ENCODE measurements around the gene GAMT. TPM values are rescaled to one million over a fixed set of nuclear protein-coding genes. Genes with fewer than 3 reads are reported as not detected.

The GAMT gene
- total and polyA plus RNA-seq, 2 experiments from 2014 or later: 121 to 170 TPM

- no peaks in the 10 kb centered on the region for H4K20me1 ChIP-seq (ENCODE audit: insufficient read depth, poor library complexity, severe bottlenecking)
- H3K4me2 ChIP-seq: no peak overlapping the region
- no peaks in the 10 kb centered on the region for H3K9me2 ChIP-seq (replicated peaks; ENCODE audit: insufficient read depth)
- TF ChIP-seq, protein P1, sequence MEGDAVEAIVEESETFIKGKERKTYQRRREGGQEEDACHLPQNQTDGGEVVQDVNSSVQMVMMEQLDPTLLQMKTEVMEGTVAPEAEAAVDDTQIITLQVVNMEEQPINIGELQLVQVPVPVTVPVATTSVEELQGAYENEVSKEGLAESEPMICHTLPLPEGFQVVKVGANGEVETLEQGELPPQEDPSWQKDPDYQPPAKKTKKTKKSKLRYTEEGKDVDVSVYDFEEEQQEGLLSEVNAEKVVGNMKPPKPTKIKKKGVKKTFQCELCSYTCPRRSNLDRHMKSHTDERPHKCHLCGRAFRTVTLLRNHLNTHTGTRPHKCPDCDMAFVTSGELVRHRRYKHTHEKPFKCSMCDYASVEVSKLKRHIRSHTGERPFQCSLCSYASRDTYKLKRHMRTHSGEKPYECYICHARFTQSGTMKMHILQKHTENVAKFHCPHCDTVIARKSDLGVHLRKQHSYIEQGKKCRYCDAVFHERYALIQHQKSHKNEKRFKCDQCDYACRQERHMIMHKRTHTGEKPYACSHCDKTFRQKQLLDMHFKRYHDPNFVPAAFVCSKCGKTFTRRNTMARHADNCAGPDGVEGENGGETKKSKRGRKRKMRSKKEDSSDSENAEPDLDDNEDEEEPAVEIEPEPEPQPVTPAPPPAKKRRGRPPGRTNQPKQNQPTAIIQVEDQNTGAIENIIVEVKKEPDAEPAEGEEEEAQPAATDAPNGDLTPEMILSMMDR (IDR thresholded peaks at IDR 0.05; ENCODE audit: poor library complexity): no peak
- no peak for DNase-seq (ENCODE audit: low spot score)
- no peak overlapping the region for H3K4me3 ChIP-seq
- H3K27ac ChIP-seq: no peak overlapping the region
- no peaks in the 10 kb centered on the region for H3K4me1 ChIP-seq (ENCODE audit: insufficient read depth)
- H3K36me3 ChIP-seq (replicated peaks; ENCODE audit: insufficient read depth, low read depth): peaks cover 3% of the 10 kb centered on the region
- H3K27me3 ChIP-seq: no peaks in the 10 kb centered on the region
- WGBS (ENCODE audit: low lambda C conversion rate, missing lambda C conversion rate): 88% methylated on average over 35 of the region's 35 CpGs
- H2AFZ ChIP-seq: no peak overlapping the region
- H3K79me2 ChIP-seq: no peaks in the 10 kb centered on the region
- no peaks in the 10 kb centered on the region for H3K9me3 ChIP-seq (ENCODE audit: low read depth)
Observed at GRCh38 chr19:1366899-1367870, 34.2 kb downstream of the GAMT start.

- DNase-seq (ENCODE audit: low spot score): no peak
- Histone ChIP-seq H3K9me2 (replicated peaks; ENCODE audit: insufficient read depth) (no peaks in the 10 kb centered on the region), H3K4me3 (no peak overlapping the region), H3K4me2 (no peak overlapping the region), H3K79me2 (no peaks in the 10 kb centered on the region), H4K20me1 (ENCODE audit: insufficient read depth, poor library complexity, severe bottlenecking) (no peaks in the 10 kb centered on the region), H3K36me3 (replicated peaks; ENCODE audit: insufficient read depth, low read depth) (no peaks in the 10 kb centered on the region), H3K9me3 (ENCODE audit: low read depth) (no peaks in the 10 kb centered on the region), H3K4me1 (ENCODE audit: insufficient read depth) (no peaks in the 10 kb centered on the region), H3K27me3 (no peaks in the 10 kb centered on the region), H3K27ac (no peak overlapping the region), H2AFZ (no peak overlapping the region)
- WGBS (ENCODE audit: low lambda C conversion rate, missing lambda C conversion rate): 94% methylated on average over 10 of the region's 10 CpGs
- TF ChIP-seq EZH2 (IDR thresholded peaks at IDR 0.05; ENCODE audit: borderline replicate concordance): no peak
- no peak for TF ChIP-seq EZH2phosphoT487 (IDR thresholded peaks at IDR 0.05; ENCODE audit: low read depth, severe bottlenecking, unreplicated experiment)
- TF ChIP-seq, protein P1 (IDR thresholded peaks at IDR 0.05; ENCODE audit: poor library complexity): no peak
Observed at GRCh38 chr19:1366296-1366695, 35.0 kb downstream of the GAMT start.

GRCh38 chr19:1365319-1366269 lies 35.7 kb downstream of the GAMT start:
- Histone ChIP-seq H3K4me3 (no peak overlapping the region), H3K9me2 (replicated peaks; ENCODE audit: insufficient read depth) (no peaks in the 10 kb centered on the region), H3K36me3 (replicated peaks; ENCODE audit: insufficient read depth, low read depth) (no peaks in the 10 kb centered on the region), H3K27ac (no peak overlapping the region), H3K4me2 (no peak overlapping the region), H2AFZ (no peak overlapping the region), H3K27me3 (no peaks in the 10 kb centered on the region), H3K79me2 (no peaks in the 10 kb centered on the region), H4K20me1 (ENCODE audit: insufficient read depth, poor library complexity, severe bottlenecking) (no peaks in the 10 kb centered on the region), H3K9me3 (ENCODE audit: low read depth) (no peaks in the 10 kb centered on the region), H3K4me1 (ENCODE audit: insufficient read depth) (peaks cover 3% of the 10 kb centered on the region)
- no peak for TF ChIP-seq EZH2 (IDR thresholded peaks at IDR 0.05; ENCODE audit: borderline replicate concordance)
- no peak for TF ChIP-seq EZH2phosphoT487 (IDR thresholded peaks at IDR 0.05; ENCODE audit: low read depth, severe bottlenecking, unreplicated experiment)
- TF ChIP-seq, protein P1 (IDR thresholded peaks at IDR 0.05; ENCODE audit: poor library complexity): no peak
- DNase-seq (ENCODE audit: low spot score): no peak
- 94% methylated on average over 37 of the region's 37 CpGs for WGBS (ENCODE audit: low lambda C conversion rate, missing lambda C conversion rate)

Measured in hepatocyte (in vitro differentiated cells).